ENCODE data around the gene C9orf50.

C9orf50 gene

GRCh38 chr9:129586685-129587084 lies 34.2 kb downstream of the C9orf50 start:
- DNase-seq: peak; percentile 54

GRCh38 chr9:129586245-129586644 lies 34.7 kb downstream of the C9orf50 start:
- DNase-seq: peak; percentile 34

- DNase-seq: no peak
These were observed 35.5 kb downstream of the C9orf50 start for GRCh38 chr9:129585352-129585751.

GRCh38 chr9:129584136-129584535 lies 36.8 kb downstream of the C9orf50 start:
- DNase-seq: peak; percentile 83

GRCh38 chr9:129583308-129584038 lies 37.4 kb downstream of the C9orf50 start:
- DNase-seq: no peak

GRCh38 chr9:129582855-129583254 lies 38.0 kb downstream of the C9orf50 start:
- DNase-seq: peak; percentile 36

GRCh38 chr9:129581505-129582189 lies 39.3 kb downstream of the C9orf50 start:
- DNase-seq: no peak

- peak; percentile 50 for DNase-seq
These were observed 40.5 kb downstream of the C9orf50 start for GRCh38 chr9:129580211-129580915.

- DNase-seq: no peak
These were observed 41.6 kb downstream of the C9orf50 start for GRCh38 chr9:129579294-129579693.

GRCh38 chr9:129576546-129577543 lies 44.1 kb downstream of the C9orf50 start:
- DNase-seq: no peak

GRCh38 chr9:129575818-129576217 lies 45.1 kb downstream of the C9orf50 start:
- DNase-seq: no peak

GRCh38 chr9:129574911-129575585 lies 45.9 kb downstream of the C9orf50 start:
- no peak for DNase-seq

- no peak for DNase-seq
These were observed 46.9 kb downstream of the C9orf50 start for GRCh38 chr9:129573977-129574376.

GRCh38 chr9:129572517-129572916 lies 48.4 kb downstream of the C9orf50 start:
- no peak for DNase-seq

- no peak for DNase-seq
These were observed 48.9 kb downstream of the C9orf50 start for GRCh38 chr9:129572052-129572425.

- DNase-seq: no peak
These were observed 49.4 kb downstream of the C9orf50 start for GRCh38 chr9:129571298-129572051.

GRCh38 chr9:129570450-129571297 lies 50.2 kb downstream of the C9orf50 start:
- DNase-seq: no peak

GRCh38 chr9:129569502-129570449 lies 51.1 kb downstream of the C9orf50 start:
- DNase-seq: no peak
